DOHH2 (cell line): ENCODE data around the gene TTC39A.
"Not testable (repeated sequence)": the region's sequence is repeated elsewhere in the genome, so short reads cannot be mapped to it uniquely, and the experiment has no call there.

Experiments
- EZH2phosphoT487 ChIP-seq: fragments of 200-600 bp; sonication (generic); IDR thresholded peaks from 2 replicates; pipeline ENCODE4 v1.6.1; 2017; ENCODE audit warnings: borderline replicate concordance, mild to moderate bottlenecking, antibody characterized with exemption, low read length, moderate library complexity, mixed read lengths
- TF ChIP-seq, protein P1 (sequence below): fragments of 200-600 bp; sonication (generic); IDR thresholded peaks from one replicate; pipeline ENCODE4 v1.5.1; 2014; ENCODE audit warnings: antibody characterized with exemption, mild to moderate bottlenecking, low read depth, low read length; ENCODE audit not compliant: poor library complexity, severe bottlenecking

DNA sequence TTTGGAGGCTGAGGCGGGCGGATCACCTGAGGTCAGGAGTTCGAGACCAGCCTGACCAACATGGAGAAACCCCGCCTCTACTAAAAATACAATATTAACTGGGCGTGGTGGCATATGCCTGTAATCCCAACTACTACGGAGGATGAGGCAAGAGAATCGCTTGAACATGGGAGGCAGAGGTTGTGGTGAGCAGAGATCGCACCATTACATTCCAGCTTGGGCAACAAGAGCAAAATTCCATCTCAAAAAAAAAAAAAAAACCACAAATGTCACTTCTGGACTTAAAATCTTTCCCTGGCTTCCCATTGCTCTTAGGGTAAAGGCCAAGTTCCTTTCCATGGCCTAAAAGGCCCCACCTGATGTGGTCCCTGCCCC lies 5.4 kb downstream of the TTC39A start:
- TF ChIP-seq, protein P1, sequence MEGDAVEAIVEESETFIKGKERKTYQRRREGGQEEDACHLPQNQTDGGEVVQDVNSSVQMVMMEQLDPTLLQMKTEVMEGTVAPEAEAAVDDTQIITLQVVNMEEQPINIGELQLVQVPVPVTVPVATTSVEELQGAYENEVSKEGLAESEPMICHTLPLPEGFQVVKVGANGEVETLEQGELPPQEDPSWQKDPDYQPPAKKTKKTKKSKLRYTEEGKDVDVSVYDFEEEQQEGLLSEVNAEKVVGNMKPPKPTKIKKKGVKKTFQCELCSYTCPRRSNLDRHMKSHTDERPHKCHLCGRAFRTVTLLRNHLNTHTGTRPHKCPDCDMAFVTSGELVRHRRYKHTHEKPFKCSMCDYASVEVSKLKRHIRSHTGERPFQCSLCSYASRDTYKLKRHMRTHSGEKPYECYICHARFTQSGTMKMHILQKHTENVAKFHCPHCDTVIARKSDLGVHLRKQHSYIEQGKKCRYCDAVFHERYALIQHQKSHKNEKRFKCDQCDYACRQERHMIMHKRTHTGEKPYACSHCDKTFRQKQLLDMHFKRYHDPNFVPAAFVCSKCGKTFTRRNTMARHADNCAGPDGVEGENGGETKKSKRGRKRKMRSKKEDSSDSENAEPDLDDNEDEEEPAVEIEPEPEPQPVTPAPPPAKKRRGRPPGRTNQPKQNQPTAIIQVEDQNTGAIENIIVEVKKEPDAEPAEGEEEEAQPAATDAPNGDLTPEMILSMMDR, result not testable (repeated sequence)
- TF ChIP-seq EZH2phosphoT487, result not testable (repeated sequence)
